Loucy (cell line): ENCODE results near the gene PDRG1.

Source experiments
- H2AFZ ChIP-seq: fragments of 200-600 bp; sonication (generic); 2 replicates; pipeline ENCODE4 v1.6.0; 2016; ENCODE audit warnings: antibody characterized with exemption, mild to moderate bottlenecking, low read length, moderate library complexity
- H3F3A ChIP-seq: fragments of 200-600 bp; 2 replicates; pipeline ENCODE4 v1.6.0; 2016; ENCODE audit warnings: antibody characterized with exemption, low read depth, mild to moderate bottlenecking
- H3K27me3 ChIP-seq: fragments of 200-600 bp; sonication (generic); 2 replicates; pipeline ENCODE4 v1.6.1; 2014; ENCODE audit warnings: low read length, mild to moderate bottlenecking; ENCODE audit not compliant: insufficient read depth, poor library complexity, severe bottlenecking
- H3K36me3 ChIP-seq: fragments of 200-600 bp; sonication (generic); 2 replicates; pipeline ENCODE4 v1.6.1; 2016; ENCODE audit warnings: low read length; ENCODE audit not compliant: insufficient read depth
- H3K4me1 ChIP-seq: fragments of 200-600 bp; sonication (generic); 2 replicates; pipeline ENCODE4 v1.5.1; 2014; ENCODE audit warnings: low read length, mild to moderate bottlenecking; ENCODE audit not compliant: insufficient read depth, poor library complexity, severe bottlenecking
- H3K4me2 ChIP-seq: fragments of 200-600 bp; sonication (generic); 2 replicates; pipeline ENCODE4 v1.6.0; 2014; ENCODE audit warnings: antibody characterized with exemption, low read length, low read depth, mild to moderate bottlenecking; ENCODE audit not compliant: poor library complexity, severe bottlenecking
- H3K4me3 ChIP-seq: fragments of 200-600 bp; sonication (generic); 2 replicates; pipeline ENCODE4 v1.5.1; 2014; ENCODE audit warnings: low read length, mild to moderate bottlenecking, mixed read lengths; ENCODE audit not compliant: poor library complexity, severe bottlenecking
- H3K79me2 ChIP-seq: fragments of 200-600 bp; sonication (generic); 2 replicates; pipeline ENCODE4 v1.6.1; 2014; ENCODE audit warnings: low read length; ENCODE audit not compliant: insufficient read depth
- H3K9ac ChIP-seq: fragments of 200-600 bp; sonication (generic); 2 replicates; pipeline ENCODE4 v1.6.0; 2014; ENCODE audit warnings: mild to moderate bottlenecking, low read depth, low read length, moderate library complexity; ENCODE audit not compliant: poor library complexity, severe bottlenecking
- H3K9me2 ChIP-seq: fragments of 200-600 bp; sonication (generic); replicated peaks from 2 replicates; pipeline ENCODE4 v1.6.1; 2016; ENCODE audit warnings: low read depth, low read length, mixed read lengths
- H3K9me3 ChIP-seq: fragments of 200-600 bp; sonication (generic); 2 replicates; pipeline ENCODE4 v1.6.1; 2014; ENCODE audit warnings: mild to moderate bottlenecking, antibody characterized with exemption, low read length, low read depth; ENCODE audit not compliant: insufficient read depth
- H4K20me1 ChIP-seq: fragments of 200-600 bp; sonication (generic); 2 replicates; pipeline ENCODE4 v1.6.0; 2014; ENCODE audit warnings: antibody characterized with exemption, low read length, mild to moderate bottlenecking; ENCODE audit not compliant: insufficient read depth, poor library complexity, severe bottlenecking
- EZH2phosphoT487 ChIP-seq: fragments of 200-600 bp; IDR thresholded peaks from 2 replicates; pipeline ENCODE4 v1.6.1; 2018; ENCODE audit warnings: antibody characterized with exemption, mild to moderate bottlenecking, moderate library complexity, borderline replicate concordance
- TF ChIP-seq, protein P1 (sequence below): fragments of 200-600 bp; sonication (generic); conservative IDR thresholded peaks from 2 replicates; pipeline ENCODE4 v1.5.1; 2014; ENCODE audit warnings: mild to moderate bottlenecking, antibody characterized with exemption, low read length

The PDRG1 gene

DNA sequence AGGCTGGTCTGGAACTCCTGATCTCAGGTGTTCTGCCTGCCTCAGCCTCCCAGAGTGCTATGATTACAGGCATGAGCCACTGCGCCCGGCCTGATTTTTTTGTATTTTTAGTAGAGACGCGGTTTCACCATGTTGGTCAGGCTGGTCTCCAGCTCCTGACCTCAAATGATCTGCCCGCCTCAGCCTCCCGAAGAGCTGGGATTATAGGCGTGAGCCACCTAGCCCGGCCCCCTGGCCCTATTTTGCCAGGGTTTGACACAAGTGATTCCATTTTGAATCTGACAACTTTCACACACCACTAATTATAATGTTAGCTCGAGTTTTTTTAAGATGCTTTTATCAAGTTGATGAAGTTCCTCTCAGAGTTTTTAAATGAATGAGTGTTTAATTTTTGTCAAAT lies 55.8 kb downstream of the PDRG1 start:
- H3K4me1 ChIP-seq: no peaks in the 10 kb centered on the region
- no peaks in the 10 kb centered on the region for H3K9me3 ChIP-seq
- no peaks in the 10 kb centered on the region for H3K9me2 ChIP-seq
- no peak for TF ChIP-seq EZH2phosphoT487
- TF ChIP-seq, protein P1, sequence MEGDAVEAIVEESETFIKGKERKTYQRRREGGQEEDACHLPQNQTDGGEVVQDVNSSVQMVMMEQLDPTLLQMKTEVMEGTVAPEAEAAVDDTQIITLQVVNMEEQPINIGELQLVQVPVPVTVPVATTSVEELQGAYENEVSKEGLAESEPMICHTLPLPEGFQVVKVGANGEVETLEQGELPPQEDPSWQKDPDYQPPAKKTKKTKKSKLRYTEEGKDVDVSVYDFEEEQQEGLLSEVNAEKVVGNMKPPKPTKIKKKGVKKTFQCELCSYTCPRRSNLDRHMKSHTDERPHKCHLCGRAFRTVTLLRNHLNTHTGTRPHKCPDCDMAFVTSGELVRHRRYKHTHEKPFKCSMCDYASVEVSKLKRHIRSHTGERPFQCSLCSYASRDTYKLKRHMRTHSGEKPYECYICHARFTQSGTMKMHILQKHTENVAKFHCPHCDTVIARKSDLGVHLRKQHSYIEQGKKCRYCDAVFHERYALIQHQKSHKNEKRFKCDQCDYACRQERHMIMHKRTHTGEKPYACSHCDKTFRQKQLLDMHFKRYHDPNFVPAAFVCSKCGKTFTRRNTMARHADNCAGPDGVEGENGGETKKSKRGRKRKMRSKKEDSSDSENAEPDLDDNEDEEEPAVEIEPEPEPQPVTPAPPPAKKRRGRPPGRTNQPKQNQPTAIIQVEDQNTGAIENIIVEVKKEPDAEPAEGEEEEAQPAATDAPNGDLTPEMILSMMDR: no peak
- H3F3A ChIP-seq: no peaks in the 10 kb centered on the region
- H4K20me1 ChIP-seq: no peaks in the 10 kb centered on the region
- no peak overlapping the region for H3K9ac ChIP-seq
- no peaks in the 10 kb centered on the region for H3K27me3 ChIP-seq
- no peaks in the 10 kb centered on the region for H3K36me3 ChIP-seq
- no peak overlapping the region for H2AFZ ChIP-seq
- H3K79me2 ChIP-seq: no peaks in the 10 kb centered on the region
- no peak overlapping the region for H3K4me3 ChIP-seq
- H3K4me2 ChIP-seq: no peak overlapping the region

DNA sequence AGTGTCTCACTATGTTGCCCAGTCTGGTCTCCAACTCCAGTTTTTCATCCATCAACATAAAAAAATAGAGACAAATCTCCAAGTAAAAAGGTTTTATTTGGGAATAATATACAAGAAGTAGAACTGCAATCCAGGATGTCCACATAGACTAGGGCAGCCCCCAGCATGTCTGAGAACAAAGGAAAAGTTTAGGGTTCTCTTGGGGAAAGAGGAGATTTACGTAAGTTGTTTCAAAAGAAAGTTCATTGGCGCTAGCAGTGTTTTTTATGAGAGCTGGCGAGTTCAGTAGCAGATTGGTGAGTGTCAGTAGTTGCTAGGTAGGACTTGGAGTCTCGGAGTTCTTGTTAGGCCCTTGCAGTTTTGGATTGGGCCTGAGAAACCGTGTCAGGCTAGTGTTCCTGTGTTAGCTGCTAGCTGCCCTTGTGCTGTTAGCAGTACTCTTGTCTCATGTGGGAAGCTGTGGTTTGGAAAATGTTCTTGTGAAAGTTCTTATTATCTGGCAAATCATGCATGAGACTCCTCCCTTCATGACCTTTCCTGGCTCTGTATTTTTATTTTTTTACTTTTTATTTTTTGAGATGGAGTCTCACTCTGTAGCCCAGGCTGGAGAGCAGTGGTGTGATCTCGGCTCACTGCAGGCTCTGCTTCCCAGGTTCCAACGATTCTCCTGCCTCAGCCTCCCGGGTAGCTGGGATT lies 56.7 kb downstream of the PDRG1 start:
- TF ChIP-seq EZH2phosphoT487: no peak
- TF ChIP-seq, protein P1: no peak
- no peaks in the 10 kb centered on the region for H3K79me2 ChIP-seq
- no peak overlapping the region for H3K4me2 ChIP-seq
- no peaks in the 10 kb centered on the region for H3K9me2 ChIP-seq
- no peak overlapping the region for H3K4me3 ChIP-seq
- no peaks in the 10 kb centered on the region for H3K27me3 ChIP-seq
- no peaks in the 10 kb centered on the region for H3K9me3 ChIP-seq
- no peaks in the 10 kb centered on the region for H3F3A ChIP-seq
- no peaks in the 10 kb centered on the region for H3K36me3 ChIP-seq
- no peaks in the 10 kb centered on the region for H4K20me1 ChIP-seq
- no peak overlapping the region for H3K9ac ChIP-seq
- no peak overlapping the region for H2AFZ ChIP-seq
- H3K4me1 ChIP-seq: no peaks in the 10 kb centered on the region
